Measurements from ENCODE around the gene CYP4F22.
"Not testable (repeated sequence)": the region's sequence is repeated elsewhere in the genome, so short reads cannot be mapped to it uniquely, and the experiment has no call there.

CYP4F22 gene

DNA sequence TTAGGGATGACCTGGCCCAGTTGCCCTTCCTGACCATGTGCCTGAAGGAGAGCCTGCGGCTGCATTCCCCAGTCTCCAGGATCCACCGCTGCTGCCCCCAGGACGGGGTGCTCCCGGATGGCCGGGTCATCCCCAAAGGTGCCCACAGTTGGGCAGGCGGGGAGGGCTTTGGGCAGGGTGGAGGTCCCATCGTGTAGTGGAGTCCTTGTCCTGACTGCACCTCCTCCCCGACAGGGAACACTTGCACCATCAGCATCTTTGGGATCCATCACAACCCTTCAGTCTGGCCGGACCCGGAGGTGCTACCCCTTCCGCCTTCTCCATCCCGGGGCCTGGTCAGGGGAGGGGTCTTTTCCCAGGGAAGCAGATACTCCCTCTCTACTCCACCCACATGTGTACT is 75.0 kb downstream of the CYP4F22 start:
- no peak for DNase-seq

DNA sequence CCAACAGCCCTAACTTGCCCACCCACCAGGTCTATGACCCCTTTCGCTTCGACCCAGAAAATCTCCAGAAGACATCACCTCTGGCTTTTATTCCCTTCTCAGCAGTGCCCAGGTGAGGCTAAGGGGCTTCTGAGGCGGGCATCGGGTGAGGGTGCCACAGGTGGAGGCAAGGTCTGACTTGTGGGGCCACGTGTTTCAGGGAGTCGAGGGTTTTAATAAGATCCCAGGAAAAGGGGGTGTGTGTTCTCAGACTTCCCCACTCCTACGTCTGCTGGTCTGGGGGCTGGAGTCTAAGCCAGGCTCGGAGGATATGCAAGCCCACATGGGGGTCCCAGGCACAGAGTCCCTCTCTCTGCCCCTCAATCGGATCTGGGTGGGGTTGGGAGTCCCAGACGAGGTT is 75.8 kb downstream of the CYP4F22 start:
- no peak for DNase-seq

DNA sequence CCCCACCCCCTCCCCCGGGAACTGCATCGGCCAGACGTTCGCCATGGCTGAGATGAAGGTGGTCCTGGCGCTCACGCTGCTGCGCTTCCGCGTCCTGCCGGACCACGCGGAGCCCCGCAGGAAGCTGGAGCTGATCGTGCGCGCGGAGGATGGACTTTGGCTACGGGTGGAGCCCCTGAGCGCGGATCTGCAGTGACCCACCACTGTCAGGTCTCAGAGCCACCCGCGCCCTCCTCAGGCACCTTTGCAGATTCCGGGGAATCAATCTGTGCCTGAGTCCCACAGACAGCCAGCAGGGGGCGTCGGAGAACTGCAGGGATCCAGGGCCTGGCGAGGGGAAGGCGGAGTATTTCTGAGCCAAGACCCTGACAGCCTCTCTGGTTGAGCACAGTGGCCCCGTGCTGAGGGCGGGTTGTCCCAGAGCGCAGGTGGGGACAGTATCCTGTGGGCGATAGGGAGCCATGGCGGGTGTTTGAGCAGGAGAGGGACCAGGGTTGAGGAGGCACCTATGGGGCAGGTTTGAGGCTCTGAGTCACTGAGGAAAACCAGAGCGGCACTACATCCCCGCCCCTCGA is 76.3 kb downstream of the CYP4F22 start:
- DNase-seq: peak; percentile 4

DNA sequence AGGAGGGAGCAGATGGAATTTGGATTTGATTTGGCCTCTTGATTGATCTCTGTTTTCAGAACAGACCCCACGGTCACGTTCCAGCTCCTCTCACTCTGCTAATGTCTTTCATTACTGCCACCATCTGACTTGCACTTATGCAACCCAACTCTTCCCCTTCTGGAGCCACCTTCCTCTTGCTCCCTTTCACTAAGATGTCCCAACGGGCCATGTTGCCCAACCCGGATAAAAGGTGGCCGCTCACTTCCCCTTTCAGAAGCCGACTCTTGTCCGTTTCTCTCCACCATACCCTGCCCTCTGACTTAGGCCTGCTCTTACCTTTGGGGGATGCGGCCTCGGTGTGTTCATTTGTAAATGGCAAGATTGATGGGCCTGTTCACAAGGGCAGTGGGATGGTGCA is 79.3 kb downstream of the CYP4F22 start:
- DNase-seq: no peak

DNA sequence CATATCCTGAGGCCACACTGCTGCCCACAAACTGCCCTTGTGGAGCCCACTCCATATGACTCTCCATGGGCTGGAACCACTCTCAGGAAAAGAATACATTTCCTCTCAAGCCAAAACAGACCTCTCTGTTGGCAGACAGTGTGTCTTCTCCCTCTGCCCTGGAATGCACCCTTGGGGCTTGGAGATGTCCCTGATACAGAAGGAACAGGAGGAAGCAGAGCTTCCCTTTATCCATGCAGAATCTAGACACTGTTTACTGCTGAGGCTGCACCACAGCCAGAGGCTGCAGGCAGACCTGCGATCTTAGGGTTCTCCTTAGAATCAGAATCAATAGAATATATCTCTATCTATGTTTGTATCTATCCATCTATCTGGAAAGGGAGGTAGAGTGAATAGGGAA is 79.9 kb downstream of the CYP4F22 start:
- no peak for DNase-seq

DNA sequence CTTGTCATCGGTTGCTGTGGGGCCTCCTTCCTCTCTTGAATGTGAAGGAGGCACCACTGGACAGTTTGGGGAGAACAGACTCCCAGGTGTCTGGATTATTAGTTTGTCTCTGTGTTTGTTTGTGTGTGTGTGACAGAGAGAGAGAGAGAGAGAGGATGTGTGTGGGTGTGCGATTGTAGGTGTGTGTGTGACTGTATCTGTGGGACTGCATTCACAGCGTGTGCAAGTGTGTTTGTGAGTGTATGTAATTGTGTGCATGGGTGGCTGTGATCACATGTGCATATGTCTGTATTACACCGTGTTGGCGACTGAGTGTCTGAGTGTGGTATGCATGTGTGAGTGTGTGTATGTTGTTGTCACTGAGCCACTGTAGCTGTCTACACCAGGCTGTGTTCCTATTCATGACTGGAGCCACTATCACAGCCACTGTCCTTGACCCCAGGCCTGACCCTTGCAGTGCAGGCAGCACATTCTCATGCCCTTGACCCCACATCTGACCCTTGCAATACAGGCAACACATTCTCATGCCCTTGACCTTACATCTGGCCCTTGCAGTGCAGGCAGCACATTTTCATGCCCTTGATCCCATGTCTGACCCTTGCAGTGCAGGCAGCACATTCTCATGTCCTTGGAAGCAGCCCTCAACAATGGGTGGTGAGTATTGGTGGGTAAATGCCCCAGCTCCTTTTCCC is 81.6 kb downstream of the CYP4F22 start:
- no peak for DNase-seq

DNA sequence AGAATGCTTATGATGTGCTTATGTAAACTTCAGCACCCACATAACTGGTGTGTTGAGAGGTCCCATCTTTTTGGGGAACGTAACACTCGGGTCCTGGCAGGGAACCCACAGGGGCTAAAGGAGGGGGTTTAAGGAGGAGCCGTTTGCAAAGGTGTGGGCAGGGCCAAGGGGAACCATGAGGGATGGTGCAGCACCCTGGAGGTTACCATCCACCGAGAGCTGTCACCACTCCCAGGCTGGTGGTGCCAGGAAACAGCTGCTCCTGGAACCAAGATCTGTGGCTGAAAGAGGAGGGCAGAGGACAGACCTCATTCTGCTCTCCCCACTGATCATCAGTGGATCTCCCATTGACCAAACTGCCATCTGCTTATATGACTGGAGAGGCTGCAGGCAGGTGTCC is 83.5 kb downstream of the CYP4F22 start:
- DNase-seq: no peak

DNA sequence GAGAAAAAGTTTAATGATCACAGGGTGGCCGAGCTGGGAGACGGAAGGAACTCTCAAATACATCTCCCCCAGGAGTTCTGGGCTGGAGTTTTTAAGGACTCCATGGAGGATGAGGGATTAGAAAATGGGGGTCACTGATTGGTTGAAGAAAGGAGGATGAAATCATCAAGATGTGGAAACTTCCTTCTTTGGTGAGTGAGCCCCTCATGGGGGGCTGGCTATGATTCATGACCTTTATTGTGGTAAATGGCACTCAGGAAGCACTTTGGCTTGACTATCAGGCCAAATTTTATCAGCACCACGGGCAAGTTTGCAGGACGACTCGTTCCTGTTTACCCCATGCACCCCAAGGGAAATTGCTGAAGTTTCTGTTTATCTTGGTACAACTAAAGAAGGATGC is 84.2 kb downstream of the CYP4F22 start:
- not testable (repeated sequence) for DNase-seq

DNA sequence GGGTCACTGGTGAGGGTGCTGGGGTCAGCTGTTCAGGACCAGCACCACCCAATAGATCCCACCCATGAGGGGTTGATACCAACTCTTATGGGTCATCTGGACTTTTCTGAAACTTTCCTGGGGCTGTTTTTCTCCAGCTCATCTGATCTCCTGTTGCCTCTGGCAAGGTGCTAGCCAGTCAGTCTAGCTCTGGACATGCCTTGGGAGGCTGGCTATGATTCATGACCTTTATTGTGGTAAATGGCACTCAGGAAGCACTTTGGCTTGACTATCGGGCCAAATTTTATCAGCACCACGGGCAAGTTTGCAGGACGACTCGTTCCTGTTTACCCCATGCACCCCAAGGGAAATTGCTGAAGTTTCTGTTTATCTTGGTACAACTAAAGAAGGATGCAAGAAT is 85.4 kb downstream of the CYP4F22 start:
- not testable (repeated sequence) for DNase-seq

DNA sequence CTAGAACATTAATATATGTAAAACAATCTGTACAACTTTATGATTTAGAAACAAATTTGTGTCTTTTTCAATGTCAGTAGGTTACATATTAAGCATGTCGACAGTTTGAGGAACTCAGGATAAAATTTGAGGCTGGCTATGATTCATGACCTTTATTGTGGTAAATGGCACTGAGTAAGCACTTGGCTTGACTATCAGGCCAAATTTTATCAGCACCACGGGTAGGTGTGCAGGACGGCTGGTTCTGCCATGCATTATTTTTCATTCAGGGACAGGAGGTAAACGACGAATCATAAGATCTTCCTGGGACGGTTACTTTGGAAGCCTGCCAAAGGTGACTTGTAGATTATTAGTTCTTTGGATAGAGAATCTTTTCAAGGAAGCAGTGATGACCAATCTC is 86.7 kb downstream of the CYP4F22 start:
- no peak for DNase-seq

Data from NCI-H1694 treated with DMSO at 0.1 percent for 48 hours (cell line).